H1 (cell line): ENCODE data around the gene DRGX. TPM values are rescaled to one million over a fixed set of nuclear protein-coding genes. Genes with fewer than 3 reads are reported as not detected.

Experiments used
- CTCF ChIA-PET: fragments of 300-600 bp; sonication (Branson Sonifier 250); formaldehyde crosslinking; loops from one replicate; lab custom pipeline; 2021; ENCODE audit not compliant: partially characterized antibody; lab: Charles Lee
- POLR2A ChIA-PET: fragments of 300-600 bp; sonication (Branson Sonifier 250); formaldehyde crosslinking; loops from one replicate; lab custom pipeline; 2021; ENCODE audit warnings: inconsistent platforms; ENCODE audit not compliant: partially characterized antibody; lab: Charles Lee
- DNase-seq, 2 experiments: peaks; one replicate each; pipeline versions ENCODE4 v3.0.0 to v3.0.0-alpha.2; 2010 to 2022; ENCODE audit warnings: low spot score in 2 of 2, low read depth in 1 of 2, mixed read lengths in 1 of 2
- FAIRE-seq: peaks from 2 replicates; lab custom pipeline; 2011; peaks lifted over from hg19 to GRCh38; lab: Jason Lieb, UNC
- H2AFZ ChIP-seq: 2 replicates; pipeline ENCODE4 v1.8.1; 2012; ENCODE audit warnings: low read length, inconsistent platforms
- H2AK5ac ChIP-seq: 2 replicates; pipeline ENCODE4 v1.6.1; 2013; ENCODE audit warnings: low read depth, low read length
- H2BK120ac ChIP-seq: replicated peaks from 2 replicates; pipeline ENCODE3; 2013; ENCODE audit warnings: low read depth, low read length, inconsistent platforms
- H2BK12ac ChIP-seq: 2 replicates; pipeline ENCODE4 v1.6.1; 2013; ENCODE audit warnings: low read depth, low read length
- H2BK15ac ChIP-seq: 2 replicates; pipeline ENCODE4 v1.6.1; 2013; ENCODE audit warnings: low read length
- H2BK20ac ChIP-seq: 2 replicates; pipeline ENCODE4 v1.6.1; 2013; ENCODE audit warnings: low read length
- H2BK5ac ChIP-seq: 2 replicates; pipeline ENCODE4 v1.6.1; 2013; ENCODE audit warnings: low read depth, low read length
- H3K14ac ChIP-seq: 2 replicates; pipeline ENCODE4 v1.6.1; 2013; ENCODE audit warnings: inconsistent platforms; ENCODE audit not compliant: insufficient read length
- H3K18ac ChIP-seq: 2 replicates; pipeline ENCODE4 v1.6.1; 2013; ENCODE audit warnings: low read length; ENCODE audit errors: extremely low read depth
- H3K23ac ChIP-seq: 2 replicates; pipeline ENCODE4 v1.6.1; 2013; ENCODE audit warnings: inconsistent platforms; ENCODE audit not compliant: insufficient read length
- H3K23me2 ChIP-seq: 2 replicates; pipeline ENCODE4 v1.6.1; 2013; ENCODE audit warnings: low read depth, low read length
- H3K27ac ChIP-seq: 2 replicates; pipeline ENCODE4 v1.6.1; 2011; ENCODE audit warnings: low read depth, low read length, inconsistent platforms
- H3K27me3 ChIP-seq, 4 experiments: replicated peaks in 1 of 4; 1 replicate in 1 of 4; 2 replicates in 3 of 4; pipeline versions ENCODE4 v1.6.1 to v1.8.1; 2011 to 2013; ENCODE audit warnings: low read length in 3 of 4, mild to moderate bottlenecking in 3 of 4, inconsistent platforms in 2 of 4, mixed read lengths in 2 of 4, moderate library complexity in 1 of 4; ENCODE audit not compliant: control insufficient read depth in 3 of 4, insufficient read depth in 3 of 4; ENCODE audit errors: extremely low read depth in 1 of 4
- H3K36me3 ChIP-seq, 4 experiments: 2 replicates each; pipeline versions ENCODE4 v1.6.1 to v1.8.1; 2011 to 2013; ENCODE audit warnings: mild to moderate bottlenecking in 4 of 4, low read length in 3 of 4, moderate library complexity in 2 of 4, control low read depth in 1 of 4, inconsistent platforms in 1 of 4; ENCODE audit not compliant: insufficient read depth in 4 of 4, control insufficient read depth in 2 of 4
- H3K4ac ChIP-seq: replicated peaks from 2 replicates; pipeline ENCODE3; 2013; ENCODE audit warnings: low read length, low read depth, mixed read lengths, inconsistent platforms; ENCODE audit not compliant: insufficient read length
- H3K4me1 ChIP-seq, 4 experiments: replicated peaks in 1 of 4; 1 replicate in 1 of 4; 2 replicates in 3 of 4; pipeline versions ENCODE4 v1.6.1 to v1.8.1; 2011 to 2013; ENCODE audit warnings: low read length in 3 of 4, inconsistent platforms in 2 of 4, mixed read lengths in 1 of 4; ENCODE audit not compliant: insufficient read depth in 4 of 4, control insufficient read depth in 3 of 4
- H3K4me2 ChIP-seq, 2 experiments: 2 replicates each; pipeline versions ENCODE4 v1.6.1 to v1.8.1; 2011 to 2013; ENCODE audit warnings: low read depth in 2 of 2, low read length in 2 of 2, control low read depth in 1 of 2, inconsistent platforms in 1 of 2, mild to moderate bottlenecking in 1 of 2; ENCODE audit not compliant: insufficient read depth in 1 of 2
- H3K4me3 ChIP-seq, 4 experiments: fragments of 200-600, 300-600 bp in 1 of 4; sonication (generic), shearing (Covaris generic), sonication (Bioruptor Twin) in 1 of 4; 2 replicates each; pipeline versions ENCODE4 v1.5.1 to v1.8.1; 2011 to 2016; ENCODE audit warnings: low read length in 4 of 4, low read depth in 3 of 4, control low read depth in 2 of 4, inconsistent platforms in 2 of 4, mild to moderate bottlenecking in 2 of 4, mixed read lengths in 1 of 4, moderate library complexity in 1 of 4; ENCODE audit not compliant: insufficient read depth in 2 of 4; ENCODE audit errors: extremely low read depth in 1 of 4
- H3K56ac ChIP-seq: replicated peaks from 2 replicates; pipeline ENCODE3; 2013; ENCODE audit warnings: low read depth, mild to moderate bottlenecking, mixed read lengths, low read length, inconsistent platforms; ENCODE audit not compliant: insufficient read length
- H3K79me1 ChIP-seq: 2 replicates; pipeline ENCODE4 v1.6.1; 2013; ENCODE audit warnings: low read depth, low read length, control low read depth
- H3K79me2 ChIP-seq, 2 experiments: 2 replicates each; pipeline versions ENCODE4 v1.6.1 to v1.8.1; 2012 to 2013; ENCODE audit warnings: low read length in 2 of 2, mild to moderate bottlenecking in 2 of 2, inconsistent platforms in 1 of 2; ENCODE audit not compliant: insufficient read depth in 2 of 2, control insufficient read depth in 1 of 2
- H3K9ac ChIP-seq, 4 experiments: replicated peaks in 1 of 4; 1 replicate in 1 of 4; 2 replicates in 3 of 4; pipeline versions ENCODE4 v1.6.1 to v1.8.1; 2011 to 2013; ENCODE audit warnings: low read depth in 3 of 4, low read length in 3 of 4, control low read depth in 2 of 4, mild to moderate bottlenecking in 2 of 4, moderate library complexity in 2 of 4, inconsistent platforms in 1 of 4; ENCODE audit errors: extremely low read depth in 1 of 4
- H3K9me3 ChIP-seq, 2 experiments: 2 replicates each; pipeline versions ENCODE4 v1.6.1 to v1.8.1; 2012 to 2013; ENCODE audit warnings: mild to moderate bottlenecking in 2 of 2, moderate library complexity in 2 of 2, control low read depth in 1 of 2, inconsistent platforms in 1 of 2, low read depth in 1 of 2, low read length in 1 of 2, mixed read lengths in 1 of 2; ENCODE audit not compliant: insufficient read depth in 2 of 2
- H4K20me1 ChIP-seq, 2 experiments: replicated peaks in 1 of 2; 2 replicates each; pipeline versions ENCODE3 to v1.8.1; 2011 to 2013; ENCODE audit warnings: inconsistent platforms in 2 of 2, low read length in 2 of 2, mild to moderate bottlenecking in 1 of 2; ENCODE audit not compliant: insufficient read depth in 2 of 2, control insufficient read depth in 1 of 2
- H4K5ac ChIP-seq: 2 replicates; pipeline ENCODE4 v1.6.1; 2013; ENCODE audit warnings: low read length, low read depth, mixed read lengths, inconsistent platforms; ENCODE audit not compliant: insufficient read length
- H4K8ac ChIP-seq: 2 replicates; pipeline ENCODE4 v1.8.0; 2013; ENCODE audit warnings: mild to moderate bottlenecking, moderate library complexity, low read length, inconsistent platforms; ENCODE audit not compliant: insufficient read depth; ENCODE audit errors: extremely low read depth
- H4K91ac ChIP-seq: replicated peaks from 2 replicates; pipeline ENCODE3; 2013; ENCODE audit warnings: low read length, mixed read lengths, inconsistent platforms; ENCODE audit not compliant: insufficient read length
- BRCA1 ChIP-seq: IDR thresholded peaks from 2 replicates; pipeline ENCODE4 v1.6.1; 2012; ENCODE audit warnings: low read depth, low read length, improper control_type of control experiment
- CEBPB ChIP-seq: IDR thresholded peaks from 2 replicates; pipeline ENCODE4 v1.6.1; 2012; ENCODE audit warnings: low read depth, low read length
- CHD1 ChIP-seq: IDR thresholded peaks from 2 replicates; pipeline ENCODE4 v1.6.1; 2012; ENCODE audit warnings: low read depth, low read length, improper control_type of control experiment
- CTBP2 ChIP-seq: IDR thresholded peaks from 2 replicates; pipeline ENCODE4 v1.7.0; 2011; ENCODE audit warnings: borderline replicate concordance, mild to moderate bottlenecking, moderate library complexity, mixed read lengths, low read length; ENCODE audit not compliant: insufficient read depth, insufficient read length
- GABPA ChIP-seq: IDR thresholded peaks from 2 replicates; pipeline ENCODE4 v1.6.1; 2011; ENCODE audit warnings: mild to moderate bottlenecking, low read length, moderate library complexity, borderline replicate concordance; ENCODE audit not compliant: insufficient read depth
- MAFK ChIP-seq: IDR thresholded peaks from 2 replicates; pipeline ENCODE4 v1.6.1; 2012; ENCODE audit warnings: low read depth, mild to moderate bottlenecking, improper control_type of control experiment, low read length
- PHF8 ChIP-seq: fragments of 200-600 bp; sonication (generic); conservative IDR thresholded peaks from 2 replicates; pipeline ENCODE4 v1.7.1; 2012; ENCODE audit warnings: low read depth, mild to moderate bottlenecking, inconsistent platforms, low read length, moderate library complexity
- USF2 ChIP-seq: IDR thresholded peaks from 2 replicates; pipeline ENCODE4 v1.6.1; 2011; ENCODE audit warnings: low read length, improper control_type of control experiment
- YY1 ChIP-seq: IDR thresholded peaks from 2 replicates; pipeline ENCODE4 v1.6.1; 2011; ENCODE audit warnings: low read depth, mild to moderate bottlenecking, low read length
- WGBS, 2 experiments: shearing (Covaris generic) in 1 of 2; methylation state at CpG; one replicate each; pipeline versions ENCODE4 v1.1.6 to v1.1.7; 2013 to 2015; ENCODE audit warnings: low lambda C conversion rate in 2 of 2, mixed read lengths in 2 of 2, inconsistent platforms in 1 of 2, low coverage in 1 of 2, missing lambda C conversion rate in 1 of 2; ENCODE audit not compliant: insufficient replicate concordance in 2 of 2, insufficient coverage in 1 of 2, insufficient read length in 1 of 2; ENCODE audit errors: extremely low coverage in 1 of 2, missing lambda C conversion rate in 1 of 2; 5-methylcytosine and 5-hydroxymethylcytosine counted together
- polyA plus RNA-seq, 7 experiments: library from polyadenylated mRNA; depleted of rRNA in 3 of 7; stranded (reverse) in 5 of 7; unstranded in 2 of 7; fragments of >200 nt in 5 of 7; fragments of 200-250 nt in 2 of 7; gene quantifications; 1 replicate in 5 of 7; 2 replicates in 1 of 7; 4 replicates in 1 of 7; pipeline versions ENCODE4 v1.2.1 to v1.2.3, GENCODE V29; 2011 to 2013; ENCODE audit warnings: missing spikeins in 2 of 7, mixed read lengths in 2 of 7
- total RNA-seq: library from RNA; stranded (reverse); fragmentation: NEBNext Ultra II Directional; extraction: Animal tissue kit (Norgen Biotek cat#: 25700); gene quantifications from 2 replicates; pipeline ENCODE4 v1.2.1, GENCODE V29; 2021

The DRGX gene
- total and polyA plus RNA-seq, 2 of the 8 experiments (the other 6 are each of a cell fraction or from before 2014, with no cell fraction given), result not detected

GRCh38 chr10:49364747-49365146, 31.1 kb downstream of the DRGX start:
- no peak overlapping the region for H3K9ac ChIP-seq
- no peak overlapping the region for H2BK12ac ChIP-seq
- POLR2A ChIA-PET, result no interaction called here
- H3K9me3 ChIP-seq, result no peaks in the 10 kb centered on the region
- no peaks in the 10 kb centered on the region for H4K20me1 ChIP-seq
- no peak overlapping the region for H3K18ac ChIP-seq
- no peak overlapping the region for H2AK5ac ChIP-seq
- 92% methylated on average over 8 of the region's 8 CpGs; no CpG with 5 or more reads in 1 of the 2 experiments for WGBS, 2 experiments
- H3K27ac ChIP-seq, result no peak overlapping the region
- CTCF ChIA-PET, result interaction anchor here (0.9 kb wide), 1 partner anchor 39 kb away, joined by 3 read pairs; no protein-coding TSS in a partner anchor
- no peaks in the 10 kb centered on the region; a peak in 1 of 7 replicates for H3K27me3 ChIP-seq
- H2BK20ac ChIP-seq, result no peak overlapping the region
- H2BK120ac ChIP-seq, result no peak overlapping the region
- no peak overlapping the region for H4K8ac ChIP-seq
- no peak overlapping the region for H2AFZ ChIP-seq
- H3K79me1 ChIP-seq, result no peaks in the 10 kb centered on the region
- DNase-seq, result no peak
- no peak overlapping the region for H3K56ac ChIP-seq
- no peak for FAIRE-seq
- no peaks in the 10 kb centered on the region for H3K23me2 ChIP-seq
- H3K14ac ChIP-seq, result no peak overlapping the region
- no peaks in the 10 kb centered on the region for H3K36me3 ChIP-seq
- H3K4me2 ChIP-seq, result no peak overlapping the region
- TF ChIP-seq CHD1 (no peak), USF2 (no peak), YY1 (no peak), CTBP2 (no peak), GABPA (no peak), BRCA1 (no peak), PHF8 (no peak), CEBPB (no peak), MAFK (no peak)
- no peak overlapping the region for H4K91ac ChIP-seq
- H3K4me3 ChIP-seq, result no peak overlapping the region
- H2BK5ac ChIP-seq, result no peak overlapping the region
- no peak overlapping the region for H3K4ac ChIP-seq
- no peak overlapping the region for H3K23ac ChIP-seq
- H2BK15ac ChIP-seq, result no peak overlapping the region
- no peak overlapping the region for H4K5ac ChIP-seq
- H3K4me1 ChIP-seq, result peaks cover 0 to 10% (median 7%) of the 10 kb centered on the region in 4 experiments; a peak in 5 of 7 replicates
- H3K79me2 ChIP-seq, result no peaks in the 10 kb centered on the region
